Upper lobe of left lung (tissue), 4 donors: Measurements from ENCODE around the gene BBS9.

Experiments
- CTCF ChIP-seq, 6 experiments: fragments of 450-650 bp in 4 of 6; fragments of 200-600 bp in 2 of 6; sonication (generic) in 2 of 6; IDR thresholded peaks; one replicate each; pipeline ENCODE4 v1.5.1; 2016 to 2019; ENCODE audit warnings: antibody characterized with exemption in 6 of 6
- EP300 ChIP-seq, 4 donors: sonication (generic); formaldehyde crosslinking; IDR thresholded peaks; one replicate each; pipeline ENCODE4 v1.5.1; 2017; ENCODE audit warnings: antibody characterized with exemption in 4 of 4, control low read depth in 2 of 4
- POLR2A ChIP-seq, 4 donors: fragments of 450-650 bp; IDR thresholded peaks; one replicate each; pipeline ENCODE4 v1.5.1; 2016 to 2017; ENCODE audit warnings: antibody characterized with exemption in 4 of 4, mild to moderate bottlenecking in 2 of 4
- POLR2AphosphoS5 ChIP-seq, 2 donors: sonication (generic); formaldehyde crosslinking; IDR thresholded peaks; one replicate each; pipeline ENCODE4 v1.5.1; 2017; ENCODE audit warnings: antibody characterized with exemption in 2 of 2

GRCh38 chr7:33486633-33487032 lies 357.3 kb downstream of the BBS9 start:
- TF ChIP-seq CTCF (IDR thresholded peaks at IDR 0.05): no peak
- no peak for TF ChIP-seq EP300 (IDR thresholded peaks at IDR 0.05)
- no peak for TF ChIP-seq POLR2AphosphoS5 (IDR thresholded peaks at IDR 0.05)
- no peak for TF ChIP-seq POLR2A (IDR thresholded peaks at IDR 0.05)
